WTC11 (cell line): ENCODE measurements around the gene UMAD1. TPM values are rescaled to one million over a fixed set of nuclear protein-coding genes. Genes with fewer than 3 reads are reported as not detected.
A peak's percentile ranks its signal among the peaks of the same experiment; 100 is the strongest.
"Not testable (repeated sequence)": the region's sequence is repeated elsewhere in the genome, so short reads cannot be mapped to it uniquely, and the experiment has no call there.

Experiments
- ATAC-seq: fragments of 200-7000 bp; cut with Tn5 transposase; 2 replicates; pipeline ENCODE4 v1.10.0; 2021; ENCODE audit warnings: mild to moderate bottlenecking, moderate library complexity
- CTCF ChIA-PET: fragments of 300-600 bp; sonication (Branson Sonifier 250); formaldehyde crosslinking; loops from one replicate; lab custom pipeline; 2021; ENCODE audit warnings: antibody characterized with exemption; lab: Charles Lee
- POLR2A ChIA-PET: fragments of 350-600 bp; sonication (Branson Sonifier 250); formaldehyde crosslinking; loops from one replicate; lab custom pipeline; 2021; ENCODE audit warnings: antibody characterized with exemption; lab: Charles Lee
- DNase-seq: peaks from one replicate; pipeline ENCODE4 v3.0.0; 2021; ENCODE audit warnings: low spot score
- H3K27ac Mint-ChIP-seq: 2 replicates; pipeline ENCODE4 v1.8.0; 2021; ENCODE audit warnings: mixed read lengths
- H3K27me3 Mint-ChIP-seq: 2 replicates; pipeline ENCODE4 v1.8.0; 2021; ENCODE audit warnings: low read depth, mild to moderate bottlenecking, moderate library complexity, mixed read lengths
- H3K36me3 Mint-ChIP-seq: 2 replicates; pipeline ENCODE4 v1.8.0; 2021; ENCODE audit warnings: mixed read lengths
- H3K4me1 Mint-ChIP-seq: 2 replicates; pipeline ENCODE4 v1.8.0; 2022; ENCODE audit warnings: mixed read lengths
- H3K4me3 Mint-ChIP-seq: 2 replicates; pipeline ENCODE4 v1.8.0; 2021; ENCODE audit warnings: mild to moderate bottlenecking, moderate library complexity, mixed read lengths
- H3K9me3 Mint-ChIP-seq: 2 replicates; pipeline ENCODE4 v1.8.0; 2021; ENCODE audit warnings: mixed read lengths
- ATF1 ChIP-seq: sonication (generic); formaldehyde crosslinking; IDR thresholded peaks from 2 replicates; pipeline ENCODE4 v1.8.1; 2023; ENCODE audit warnings: mild to moderate bottlenecking, moderate library complexity, missing genetic modification reagents
- EMX1 ChIP-seq: fragments of 250-450 bp; sonication (Bioruptor Pico); IDR thresholded peaks from 2 replicates; pipeline ENCODE4 v1.8.0; 2021; ENCODE audit warnings: mild to moderate bottlenecking
- FOXJ3 ChIP-seq: sonication (generic); formaldehyde crosslinking; IDR thresholded peaks from 2 replicates; pipeline ENCODE4 v1.9.0; 2021; ENCODE audit warnings: missing genetic modification reagents, mild to moderate bottlenecking, borderline replicate concordance
- FOXP1 ChIP-seq: sonication (generic); formaldehyde crosslinking; IDR thresholded peaks from 2 replicates; pipeline ENCODE4 v1.8.0; 2022; ENCODE audit warnings: missing genetic modification reagents, mild to moderate bottlenecking, moderate library complexity, borderline replicate concordance
- GRHL2 ChIP-seq: fragments of 250-450 bp; sonication (Bioruptor Pico); IDR thresholded peaks from 2 replicates; pipeline ENCODE4 v1.8.0; 2022; ENCODE audit warnings: mild to moderate bottlenecking, moderate library complexity; ENCODE audit not compliant: insufficient replicate concordance, severe bottlenecking
- GTF2I ChIP-seq: fragments of 250-450 bp; sonication (Bioruptor Pico); conservative IDR thresholded peaks from 2 replicates; pipeline ENCODE4 v1.4.0; 2021; ENCODE audit warnings: mild to moderate bottlenecking
- HMGA2 ChIP-seq: fragments of 250-450 bp; sonication (Bioruptor Pico); IDR thresholded peaks from 2 replicates; pipeline ENCODE4 v1.4.0; 2021; ENCODE audit warnings: mild to moderate bottlenecking, moderate library complexity
- NFATC4 ChIP-seq: fragments of 250-450 bp; sonication (Bioruptor Pico); IDR thresholded peaks from 2 replicates; pipeline ENCODE4 v1.9.0; 2021; ENCODE audit warnings: mild to moderate bottlenecking
- NR1H2 ChIP-seq: sonication (generic); formaldehyde crosslinking; IDR thresholded peaks from 2 replicates; pipeline ENCODE4 v1.9.0; 2021; ENCODE audit warnings: mild to moderate bottlenecking, moderate library complexity, missing genetic modification reagents
- NR2C2 ChIP-seq: sonication (generic); formaldehyde crosslinking; IDR thresholded peaks from 2 replicates; pipeline ENCODE4 v1.8.0; 2022; ENCODE audit warnings: mild to moderate bottlenecking, missing genetic modification reagents
- TCF7 ChIP-seq: sonication (generic); formaldehyde crosslinking; IDR thresholded peaks from 2 replicates; pipeline ENCODE4 v1.8.0; 2022; ENCODE audit warnings: mild to moderate bottlenecking, low read depth, missing genetic modification reagents, moderate library complexity
- TEAD1 ChIP-seq: sonication (generic); formaldehyde crosslinking; IDR thresholded peaks from 2 replicates; pipeline ENCODE4 v1.8.0; 2022; ENCODE audit warnings: mild to moderate bottlenecking, missing genetic modification reagents
- TEAD4 ChIP-seq: sonication (generic); formaldehyde crosslinking; IDR thresholded peaks from 2 replicates; pipeline ENCODE4 v1.8.0; 2022; ENCODE audit warnings: mild to moderate bottlenecking, missing genetic modification reagents
- ZNF232 ChIP-seq: sonication (generic); formaldehyde crosslinking; IDR thresholded peaks from 2 replicates; pipeline ENCODE4 v1.8.0; 2022; ENCODE audit warnings: mild to moderate bottlenecking, missing genetic modification reagents
- ZNF263 ChIP-seq: sonication (generic); formaldehyde crosslinking; IDR thresholded peaks from 2 replicates; pipeline ENCODE4 v1.8.1; 2022; ENCODE audit warnings: low read depth, mild to moderate bottlenecking, moderate library complexity, missing genetic modification reagents
- ZNF423 ChIP-seq: fragments of 250-450 bp; sonication (Bioruptor Pico); IDR thresholded peaks from 2 replicates; pipeline ENCODE4 v2.1.2; 2022; ENCODE audit warnings: mild to moderate bottlenecking, moderate library complexity
- total RNA-seq: library from RNA; stranded (reverse); gene quantifications from 3 replicates; pipeline ENCODE4 v1.2.3, GENCODE V29; 2021
- TF ChIP-seq, protein P1 (sequence below): sonication (generic); formaldehyde crosslinking; IDR thresholded peaks from 2 replicates; pipeline ENCODE4 v1.8.1; 2022; ENCODE audit warnings: missing genetic modification reagents, borderline replicate concordance
- TF ChIP-seq, protein P2 (sequence below): fragments of 250-450 bp; sonication (Bioruptor Pico); IDR thresholded peaks from 2 replicates; pipeline ENCODE4 v1.9.0; 2021; ENCODE audit warnings: moderate library complexity, mild to moderate bottlenecking, inconsistent platforms, borderline replicate concordance

UMAD1 gene
- total RNA-seq, 1 experiment from 2014 or later = 13.0 TPM

DNA sequence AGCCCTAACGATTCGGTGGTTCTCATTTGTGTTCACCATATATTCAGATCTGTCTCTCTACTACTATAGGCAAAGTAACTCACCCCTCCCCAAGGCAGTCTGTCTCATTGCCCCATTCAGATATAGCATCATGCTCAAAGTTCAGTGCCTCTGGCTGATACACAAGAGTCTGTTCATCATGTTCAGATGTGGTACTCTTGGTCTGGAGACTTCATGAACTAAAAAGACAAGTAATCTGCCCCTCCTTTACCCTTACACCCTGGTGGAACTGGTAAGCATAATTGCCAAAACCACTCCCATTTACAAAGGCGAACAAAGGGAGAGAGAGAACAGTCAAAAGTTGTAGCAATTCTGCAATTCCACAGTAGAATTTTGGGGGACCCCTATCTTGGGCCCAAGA lies 29.9 kb downstream of the UMAD1 start (continued):
- TF ChIP-seq NR2C2 (CRISPR knock-in tag) = no peak

DNA sequence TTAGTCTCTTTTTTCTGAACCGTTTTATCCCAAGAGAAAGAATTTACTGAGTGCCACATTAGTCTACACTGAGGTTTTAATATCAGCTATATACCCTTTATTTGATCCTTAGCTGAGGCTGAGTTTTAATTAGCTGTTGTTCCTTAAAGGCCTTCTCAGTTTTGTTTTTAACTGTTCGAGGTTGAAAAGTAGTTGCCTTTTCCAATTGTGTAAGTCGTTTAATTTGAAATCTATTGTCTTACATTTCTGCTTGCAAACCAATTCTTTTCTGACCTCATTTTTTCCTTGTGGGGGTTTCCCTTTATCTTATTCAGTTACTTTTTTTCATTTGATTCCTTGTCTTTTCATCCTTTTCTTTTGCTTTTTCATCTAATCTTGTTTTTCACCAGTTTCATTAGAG lies 30.8 kb downstream of the UMAD1 start:
- no peak for ATAC-seq
- H3K27ac Mint-ChIP-seq = no peak overlapping the region
- no peaks in the 10 kb centered on the region for H3K36me3 Mint-ChIP-seq
- peaks cover 8% of the 10 kb centered on the region for H3K4me1 Mint-ChIP-seq
- TF ChIP-seq TCF7 (CRISPR knock-in tag) = no peak
- no peak for TF ChIP-seq GRHL2 (CRISPR knock-in tag)
- TF ChIP-seq, protein P1, sequence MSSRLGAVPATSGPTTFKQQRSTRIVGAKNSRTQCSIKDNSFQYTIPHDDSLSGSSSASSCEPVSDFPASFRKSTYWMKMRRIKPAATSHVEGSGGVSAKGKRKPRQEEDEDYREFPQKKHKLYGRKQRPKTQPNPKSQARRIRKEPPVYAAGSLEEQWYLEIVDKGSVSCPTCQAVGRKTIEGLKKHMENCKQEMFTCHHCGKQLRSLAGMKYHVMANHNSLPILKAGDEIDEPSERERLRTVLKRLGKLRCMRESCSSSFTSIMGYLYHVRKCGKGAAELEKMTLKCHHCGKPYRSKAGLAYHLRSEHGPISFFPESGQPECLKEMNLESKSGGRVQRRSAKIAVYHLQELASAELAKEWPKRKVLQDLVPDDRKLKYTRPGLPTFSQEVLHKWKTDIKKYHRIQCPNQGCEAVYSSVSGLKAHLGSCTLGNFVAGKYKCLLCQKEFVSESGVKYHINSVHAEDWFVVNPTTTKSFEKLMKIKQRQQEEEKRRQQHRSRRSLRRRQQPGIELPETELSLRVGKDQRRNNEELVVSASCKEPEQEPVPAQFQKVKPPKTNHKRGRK (CRISPR knock-in tag) = no peak
- no peak for TF ChIP-seq ATF1 (CRISPR knock-in tag)
- CTCF ChIA-PET = interaction anchor here (0.7 kb wide), 1 partner anchor 9 kb away, joined by 3 read pairs; no protein-coding TSS in a partner anchor
- POLR2A ChIA-PET = no interaction called here
- no peak for DNase-seq
- no peaks in the 10 kb centered on the region; the same call in 1 of the 2 replicates for H3K9me3 Mint-ChIP-seq
- no peak overlapping the region for H3K4me3 Mint-ChIP-seq
- H3K27me3 Mint-ChIP-seq = no peaks in the 10 kb centered on the region

DNA sequence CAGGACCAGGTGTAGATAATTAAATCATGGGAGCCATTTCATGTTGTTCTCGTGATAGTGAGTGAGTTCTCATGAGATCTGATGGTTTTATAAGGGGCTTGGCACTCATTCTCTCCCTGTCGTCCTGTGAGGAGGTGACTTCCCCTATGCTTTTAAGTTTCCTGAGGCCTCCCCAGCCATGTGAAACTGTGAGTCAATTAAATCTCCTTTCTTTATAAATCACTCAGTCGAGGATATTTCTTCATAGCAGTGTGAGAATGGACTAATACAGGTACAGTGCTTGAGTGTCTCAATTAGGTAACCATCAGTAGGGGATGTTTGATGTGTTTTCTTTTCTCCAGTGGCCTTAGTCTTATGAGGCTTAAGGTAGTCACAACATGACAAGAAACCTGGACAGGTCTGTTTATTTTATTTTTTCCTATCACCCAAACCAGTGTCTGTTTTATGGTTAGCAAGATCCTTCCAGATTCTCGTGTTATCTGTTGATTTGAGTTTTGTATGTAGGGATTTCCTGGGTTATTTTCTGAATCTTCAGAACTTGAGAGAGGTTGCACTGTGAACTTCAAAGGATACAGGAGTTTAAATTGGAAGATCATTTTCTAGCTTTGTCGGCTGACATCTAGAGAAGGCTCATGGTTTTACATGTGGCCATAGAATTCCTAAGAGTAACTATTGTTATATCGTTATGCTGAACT lies 32.1 kb downstream of the UMAD1 start:
- Mint-ChIP-seq H3K4me3 (no peak overlapping the region), H3K36me3 (peaks cover 2% of the 10 kb centered on the region; the same call in 1 of the 2 replicates), H3K9me3 (peaks cover 3% of the 10 kb centered on the region), H3K4me1 (peaks cover 8% of the 10 kb centered on the region), H3K27me3 (no peaks in the 10 kb centered on the region), H3K27ac (no peak overlapping the region)
- TF ChIP-seq TEAD4 = no peak
- no peak for TF ChIP-seq GTF2I (CRISPR knock-in tag)
- TF ChIP-seq, protein P2, sequence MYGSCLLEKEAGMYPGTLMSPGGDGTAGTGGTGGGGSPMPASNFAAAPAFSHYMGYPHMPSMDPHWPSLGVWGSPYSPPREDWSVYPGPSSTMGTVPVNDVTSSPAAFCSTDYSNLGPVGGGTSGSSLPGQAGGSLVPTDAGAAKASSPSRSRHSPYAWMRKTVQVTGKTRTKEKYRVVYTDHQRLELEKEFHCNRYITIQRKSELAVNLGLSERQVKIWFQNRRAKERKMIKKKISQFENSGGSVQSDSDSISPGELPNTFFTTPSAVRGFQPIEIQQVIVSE (CRISPR knock-in tag) = no peak
- ChIA-PET CTCF (no interaction called here), POLR2A (no interaction called here)
- DNase-seq (no peak), ATAC-seq (no peak)

DNA sequence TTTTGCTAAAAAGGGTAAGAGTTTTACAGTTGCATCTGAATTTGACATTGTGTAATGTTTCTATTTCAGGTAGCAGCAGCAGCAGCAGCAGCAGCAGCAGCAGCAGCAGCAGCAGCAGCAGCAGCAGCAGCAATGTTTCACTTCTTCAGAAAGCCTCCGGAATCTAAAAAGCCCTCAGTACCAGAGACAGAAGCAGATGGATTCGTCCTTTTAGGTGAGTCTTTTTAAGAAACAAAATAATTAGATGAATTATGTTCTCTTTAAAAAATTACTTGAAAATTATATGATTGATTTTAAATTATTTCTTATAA lies 32.6 kb downstream of the UMAD1 start:
- Mint-ChIP-seq H3K27me3 (no peaks in the 10 kb centered on the region), H3K36me3 (peaks cover 6% of the 10 kb centered on the region), H3K9me3 (peaks cover 7% of the 10 kb centered on the region), H3K27ac (no peak overlapping the region), H3K4me3 (no peak overlapping the region), H3K4me1 (peaks cover 8% of the 10 kb centered on the region)
- no peak for TF ChIP-seq FOXJ3 (CRISPR knock-in tag)
- TF ChIP-seq NFATC4 (CRISPR knock-in tag) = no peak
- POLR2A ChIA-PET = no interaction called here
- DNase-seq (no peak), ATAC-seq (no peak)
- CTCF ChIA-PET = no interaction called here

DNA sequence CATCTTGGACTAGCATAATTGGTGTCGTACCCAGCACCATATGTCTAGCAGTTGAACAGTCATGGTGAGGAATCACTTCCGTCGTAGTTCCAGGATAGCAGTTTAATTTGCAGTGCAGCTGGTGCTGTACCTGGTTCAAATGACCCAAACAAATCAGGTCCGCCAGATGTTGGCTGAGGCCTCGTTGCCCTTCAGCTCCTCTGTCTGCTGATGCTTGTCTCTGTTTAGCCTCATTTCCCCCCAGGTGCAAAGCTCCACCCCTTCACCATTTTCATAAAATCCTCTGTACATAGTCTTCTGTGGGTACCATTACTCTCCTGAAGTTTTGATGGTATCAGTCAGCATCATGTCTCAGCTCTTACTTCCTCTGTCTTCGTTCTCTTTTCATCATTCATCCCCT lies 35.1 kb downstream of the UMAD1 start:
- ChIA-PET POLR2A (no interaction called here), CTCF (no interaction called here)
- Mint-ChIP-seq H3K9me3 (peaks cover 7% of the 10 kb centered on the region), H3K27me3 (no peaks in the 10 kb centered on the region), H3K4me1 (peaks cover 8% of the 10 kb centered on the region), H3K36me3 (peaks cover 6% of the 10 kb centered on the region), H3K4me3 (no peak overlapping the region), H3K27ac (peak overlapping the region; percentile 2; the same call in 1 of the 2 replicates)
- no peak for DNase-seq
- no peak for TF ChIP-seq NR1H2 (CRISPR knock-in tag)
- no peak for TF ChIP-seq FOXP1 (CRISPR knock-in tag)
- no peak for TF ChIP-seq ZNF263
- TF ChIP-seq ZNF232 (CRISPR knock-in tag) = no peak
- TF ChIP-seq HMGA2 (CRISPR knock-in tag) = no peak
- TF ChIP-seq TEAD1 (CRISPR knock-in tag) = no peak
- no peak for TF ChIP-seq ZNF423
- TF ChIP-seq EMX1 (CRISPR knock-in tag) = no peak
- no peak for ATAC-seq

DNA sequence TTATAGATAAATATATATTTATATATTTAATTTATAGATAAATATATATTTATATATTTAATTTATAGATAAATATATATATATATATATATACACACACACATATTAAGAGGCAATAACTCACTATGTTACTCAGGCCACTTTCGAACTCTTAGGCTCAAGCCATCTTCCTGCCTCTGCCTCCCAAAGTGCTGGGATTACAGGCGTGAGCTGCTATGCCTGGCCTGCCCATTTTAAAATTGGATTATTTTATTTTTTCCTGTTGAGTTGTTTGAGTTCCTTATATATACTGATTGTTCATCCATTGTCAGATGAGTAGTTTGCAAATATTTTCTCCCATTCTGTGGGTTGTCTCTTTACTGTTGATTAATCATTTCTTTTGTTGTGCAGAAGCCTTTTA lies 39.1 kb downstream of the UMAD1 start:
- DNase-seq, H3K4me3 Mint-ChIP-seq, H3K27me3 Mint-ChIP-seq, H3K9me3 Mint-ChIP-seq, H3K27ac Mint-ChIP-seq, POLR2A ChIA-PET, H3K36me3 Mint-ChIP-seq: not testable (repeated sequence)
- peaks cover 18% of the 10 kb centered on the region for H3K4me1 Mint-ChIP-seq
- ATAC-seq = peak; percentile 48; the same call in 1 of the 2 replicates
- CTCF ChIA-PET = interaction anchor here (2.5 kb wide), 1 partner anchor 510 kb away, joined by 12 read pairs; no protein-coding TSS in a partner anchor
